ENCODE measurements around the gene HS6ST1.

Gene HS6ST1

DNA sequence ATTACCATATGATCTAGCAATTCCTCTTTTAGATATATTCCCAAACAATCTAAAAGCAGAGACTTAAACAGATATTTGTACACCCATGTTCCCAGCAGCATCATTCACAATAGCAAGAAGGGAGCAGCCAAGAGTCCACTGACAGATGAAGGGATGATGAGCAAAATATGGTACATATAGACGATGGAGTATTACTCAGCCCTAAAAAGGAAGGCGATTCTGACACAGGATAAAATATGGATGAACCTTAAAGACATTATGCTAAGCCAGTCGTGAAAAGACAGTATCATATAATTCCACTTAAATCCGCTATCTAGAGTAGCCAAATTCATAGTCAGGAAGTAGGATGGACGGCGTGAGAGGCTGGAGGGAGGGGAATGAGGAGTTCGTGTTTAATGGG is 20.4 kb downstream of the HS6ST1 start:
- no peak for DNase-seq

DNA sequence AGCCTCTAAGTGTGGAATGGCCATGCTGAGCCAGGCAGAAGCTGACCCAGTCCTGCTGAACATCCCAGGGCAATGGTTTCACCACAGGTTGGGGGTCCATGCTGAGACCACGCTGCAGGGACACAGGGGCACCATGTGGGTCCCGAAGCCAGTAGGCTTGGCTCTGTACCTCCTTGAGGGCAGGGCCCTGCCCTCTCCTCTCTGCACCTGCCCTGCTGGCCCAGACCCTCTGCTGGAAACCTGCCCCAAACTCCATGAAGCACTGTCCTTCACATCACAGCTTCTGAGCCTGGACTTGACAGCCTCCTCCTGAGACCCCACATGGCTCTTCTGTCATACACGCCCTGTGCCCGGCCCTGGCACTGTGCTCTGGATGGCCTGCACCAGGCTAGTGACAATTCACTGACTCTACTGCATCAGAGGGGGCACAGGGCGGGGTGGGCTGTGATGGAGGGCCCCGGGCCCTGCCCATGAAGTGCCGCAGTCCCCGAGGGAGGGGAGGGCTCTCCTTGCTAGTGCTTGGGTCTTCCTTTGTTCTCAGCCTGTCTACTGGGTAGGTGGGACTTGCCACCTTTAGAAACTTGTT is 24.7 kb downstream of the HS6ST1 start:
- DNase-seq = no peak

DNA sequence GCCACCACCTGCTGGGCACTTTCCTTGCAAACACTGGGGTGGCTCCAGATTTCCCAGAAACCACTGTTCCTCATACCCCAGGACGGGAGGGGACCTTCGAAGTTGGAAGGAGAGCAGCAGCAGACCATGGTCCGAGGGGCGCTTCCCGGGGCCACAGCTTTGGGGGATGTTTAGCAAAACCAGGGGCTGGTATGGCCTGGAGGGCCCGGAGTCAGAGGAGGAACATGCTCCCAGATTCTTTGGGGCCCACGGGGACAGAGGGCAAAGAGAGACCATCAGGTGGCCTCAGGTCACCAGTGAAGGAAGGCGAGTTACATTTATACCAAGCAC is 25.3 kb downstream of the HS6ST1 start:
- no peak for DNase-seq

DNA sequence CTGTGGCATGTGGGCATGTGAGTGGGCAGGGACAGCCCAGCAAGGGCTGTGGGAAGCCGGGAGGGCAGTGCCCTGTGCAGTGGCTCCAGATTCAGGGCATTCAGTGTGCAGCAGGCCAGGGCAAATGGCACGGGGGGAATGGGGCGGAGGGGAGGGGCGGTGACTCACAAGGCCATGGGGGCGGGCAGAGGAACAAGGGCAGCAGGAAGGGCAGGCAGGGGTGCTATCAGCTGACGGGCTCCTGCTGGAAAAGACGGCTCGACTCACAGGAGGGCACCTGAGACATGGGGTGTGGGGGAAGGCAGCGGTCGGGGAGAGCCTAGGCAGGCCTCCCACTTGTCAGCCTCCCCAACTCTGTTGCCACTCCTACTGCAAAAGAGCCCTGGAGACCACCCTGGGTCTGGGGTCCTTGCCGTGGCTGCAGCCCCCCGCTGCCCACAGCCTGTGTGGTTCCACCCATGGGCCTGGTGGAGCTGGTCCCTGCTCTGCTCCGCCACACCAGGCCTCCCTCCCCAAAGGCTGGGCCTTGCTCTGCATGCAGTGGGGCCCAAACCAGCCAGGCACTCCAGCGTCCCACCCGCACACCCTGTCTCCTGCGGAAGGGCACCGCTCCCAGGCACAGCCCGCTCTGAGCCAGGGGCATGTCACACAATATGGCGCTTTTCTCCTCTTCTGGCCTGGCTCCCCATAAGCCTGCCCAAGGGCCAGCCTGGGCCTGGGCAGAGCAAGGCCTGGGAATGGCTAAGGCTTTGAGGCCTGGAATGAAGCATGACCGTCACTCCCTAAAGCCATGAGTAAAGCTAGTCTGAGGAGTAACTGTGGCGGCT is 25.9 kb downstream of the HS6ST1 start:
- no peak for DNase-seq

DNA sequence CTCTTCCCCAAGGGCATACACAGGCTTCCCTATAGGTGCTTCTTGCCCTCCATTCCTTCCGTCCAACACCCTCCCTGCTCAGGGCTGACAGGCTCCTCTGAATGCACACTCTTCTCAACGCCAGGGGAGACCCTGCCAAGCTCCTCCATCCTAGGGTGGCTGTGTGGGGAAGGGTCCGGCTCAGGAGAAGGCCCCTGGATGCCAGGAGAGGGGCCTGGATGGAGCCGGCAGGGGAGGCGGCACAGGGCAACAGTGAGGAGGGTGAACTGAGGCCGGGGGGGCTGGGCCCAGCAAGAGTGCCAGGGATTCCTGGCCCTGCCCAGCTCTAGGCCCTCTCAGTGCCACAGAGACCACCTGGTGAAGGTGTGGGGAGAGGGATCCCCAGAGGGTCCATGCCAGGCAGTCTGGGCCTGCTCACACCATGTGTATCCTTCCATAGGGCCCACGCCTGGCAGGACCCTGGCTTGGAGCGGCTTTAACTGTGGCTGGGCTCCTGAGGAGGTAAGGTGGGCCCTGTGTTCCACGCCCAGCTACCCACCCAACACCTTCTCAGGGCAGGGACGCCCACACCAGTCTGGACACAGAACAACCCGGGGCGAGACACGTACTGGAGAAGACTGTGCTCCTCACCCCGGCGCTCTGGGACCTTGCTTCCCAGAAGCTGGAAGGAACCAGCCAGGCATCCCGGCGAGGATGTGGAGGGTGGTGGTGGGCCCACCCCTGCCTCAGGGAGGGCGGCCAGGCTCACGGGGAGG is 26.6 kb downstream of the HS6ST1 start:
- no peak for DNase-seq

DNA sequence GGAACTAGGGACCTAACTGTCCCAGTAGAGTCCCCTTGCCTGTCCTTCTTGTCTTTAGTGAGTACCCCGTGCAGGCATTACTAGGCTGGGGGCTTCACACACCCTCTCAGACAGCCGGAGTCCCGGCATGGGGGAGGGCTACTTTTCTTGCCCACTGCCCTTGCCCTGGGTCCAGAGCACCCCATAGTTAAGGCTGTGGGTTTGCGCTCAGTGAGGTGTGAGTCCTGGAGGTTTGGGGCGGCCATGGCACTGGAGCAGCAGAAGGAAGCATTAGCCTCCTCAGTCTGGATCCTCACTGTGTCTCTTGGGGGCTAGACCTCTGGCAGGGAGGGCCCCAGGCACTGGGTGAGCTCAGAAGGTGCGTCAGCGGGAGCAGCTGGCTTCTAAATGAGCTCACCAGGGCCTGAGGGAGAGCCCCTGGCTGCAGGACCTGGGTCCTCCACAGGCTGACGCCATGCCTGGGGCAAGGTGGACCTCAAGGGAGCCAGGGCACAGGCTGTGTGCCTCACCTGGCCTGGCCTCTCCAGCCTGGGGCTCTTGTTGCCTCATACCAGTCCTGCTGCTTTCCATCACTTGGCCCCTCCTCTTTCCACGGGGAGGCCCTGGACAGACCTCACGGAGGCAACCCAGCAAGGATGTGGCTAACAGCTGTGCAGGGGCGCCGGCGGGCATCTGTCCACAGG is 27.4 kb downstream of the HS6ST1 start:
- no peak for DNase-seq

DNA sequence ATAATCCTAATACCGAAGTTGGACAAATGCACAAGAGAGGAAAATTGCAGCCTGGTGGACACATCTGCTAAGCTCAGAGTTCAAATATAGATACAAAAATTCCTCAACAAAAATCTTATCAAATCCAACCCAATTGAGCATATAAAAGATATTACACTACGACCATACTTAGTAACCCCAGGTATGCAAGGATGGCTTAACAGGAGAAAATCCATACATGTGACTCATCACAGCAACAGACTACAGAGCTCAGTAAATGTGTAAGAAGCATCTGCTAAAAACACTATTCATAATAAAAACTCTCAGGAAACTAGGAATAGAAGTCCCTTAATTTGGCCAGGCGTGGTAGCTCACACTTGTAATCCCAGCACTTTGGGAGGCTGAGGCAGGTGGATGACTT is 28.3 kb downstream of the HS6ST1 start:
- DNase-seq = peak; percentile 25

DNA sequence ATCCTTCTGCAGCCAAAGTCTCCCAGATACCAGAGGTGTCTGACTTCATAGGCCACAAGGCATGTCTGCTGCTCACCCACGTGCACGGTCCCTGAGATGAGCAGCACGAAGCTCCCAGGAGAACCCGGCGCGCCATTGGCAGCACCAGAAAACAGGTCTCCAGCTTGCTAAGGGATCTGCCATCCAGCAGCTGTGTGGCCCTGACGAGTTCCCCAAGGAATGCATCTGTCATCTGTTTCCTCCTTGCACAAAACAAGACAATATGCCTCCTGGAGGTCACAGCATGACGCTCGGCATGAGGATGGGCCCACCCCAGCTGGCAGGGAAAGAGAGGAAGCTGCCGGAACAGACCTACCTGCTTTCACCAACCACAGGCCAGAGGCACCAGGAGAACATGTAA is 29.2 kb downstream of the HS6ST1 start:
- DNase-seq = no peak

DNA sequence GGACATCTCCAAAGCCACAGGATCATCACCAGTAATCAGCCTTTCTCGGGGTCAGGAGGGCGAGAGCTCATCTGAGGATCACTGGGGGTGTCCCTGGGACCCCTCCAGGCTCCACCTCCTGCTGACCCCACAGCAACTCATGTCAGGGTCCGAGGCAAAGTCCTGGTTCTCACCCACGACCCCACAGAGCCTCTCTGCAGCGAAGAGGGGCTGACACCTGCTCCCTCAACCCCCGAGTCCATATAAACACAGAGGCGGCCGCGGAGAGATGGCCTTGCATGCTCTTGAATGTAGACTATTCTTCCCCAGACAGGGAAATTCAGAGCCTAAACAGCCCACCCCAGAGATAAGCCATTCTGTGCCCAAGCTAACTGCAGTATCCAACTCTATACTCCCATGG is 29.9 kb downstream of the HS6ST1 start:
- no peak for DNase-seq

DNA sequence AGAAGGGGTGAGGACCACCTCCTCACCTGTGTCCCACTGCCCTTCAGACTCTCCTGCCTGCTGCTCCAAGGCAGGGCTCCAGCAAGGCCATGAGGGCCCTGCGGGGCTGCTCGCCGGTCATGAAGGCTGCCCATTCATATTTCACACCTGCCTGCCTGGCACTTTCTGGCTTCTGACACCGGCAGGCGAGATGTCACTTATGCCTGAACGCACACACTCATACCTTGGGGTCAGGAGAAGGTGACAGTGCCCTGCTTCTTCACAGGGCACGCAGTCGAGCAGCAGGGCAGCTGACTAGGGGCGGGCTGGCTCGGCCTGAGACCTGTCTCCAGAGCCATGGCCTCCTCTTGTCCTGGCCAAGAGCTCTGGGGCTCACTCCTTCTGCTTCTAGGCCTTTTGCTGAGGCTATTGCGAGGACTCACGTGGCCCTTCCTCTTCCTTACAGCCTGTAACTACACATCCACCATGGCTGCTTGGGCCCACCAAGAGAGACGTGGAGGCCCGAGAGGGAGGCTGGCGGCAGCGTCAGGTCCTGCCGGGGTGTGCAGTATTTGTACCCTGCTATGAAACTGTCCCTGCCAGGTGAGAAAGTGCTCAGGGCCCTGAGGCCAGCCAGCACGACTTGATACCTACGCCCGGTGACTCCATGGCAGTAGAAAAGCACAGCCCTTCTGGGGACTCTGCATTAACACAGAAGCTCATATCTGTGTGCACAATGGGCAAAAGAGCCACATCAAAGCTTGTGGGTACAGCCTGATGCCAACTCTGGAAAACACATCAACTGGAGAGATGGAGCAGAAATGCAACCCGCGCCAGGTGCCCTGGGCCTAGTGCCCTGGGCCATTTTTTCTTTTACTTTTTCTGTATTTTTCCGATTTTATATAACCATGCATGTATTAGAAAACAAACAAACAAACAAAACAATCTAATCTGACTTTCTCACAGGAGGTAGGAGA is 30.6 kb downstream of the HS6ST1 start:
- DNase-seq = no peak

DNA sequence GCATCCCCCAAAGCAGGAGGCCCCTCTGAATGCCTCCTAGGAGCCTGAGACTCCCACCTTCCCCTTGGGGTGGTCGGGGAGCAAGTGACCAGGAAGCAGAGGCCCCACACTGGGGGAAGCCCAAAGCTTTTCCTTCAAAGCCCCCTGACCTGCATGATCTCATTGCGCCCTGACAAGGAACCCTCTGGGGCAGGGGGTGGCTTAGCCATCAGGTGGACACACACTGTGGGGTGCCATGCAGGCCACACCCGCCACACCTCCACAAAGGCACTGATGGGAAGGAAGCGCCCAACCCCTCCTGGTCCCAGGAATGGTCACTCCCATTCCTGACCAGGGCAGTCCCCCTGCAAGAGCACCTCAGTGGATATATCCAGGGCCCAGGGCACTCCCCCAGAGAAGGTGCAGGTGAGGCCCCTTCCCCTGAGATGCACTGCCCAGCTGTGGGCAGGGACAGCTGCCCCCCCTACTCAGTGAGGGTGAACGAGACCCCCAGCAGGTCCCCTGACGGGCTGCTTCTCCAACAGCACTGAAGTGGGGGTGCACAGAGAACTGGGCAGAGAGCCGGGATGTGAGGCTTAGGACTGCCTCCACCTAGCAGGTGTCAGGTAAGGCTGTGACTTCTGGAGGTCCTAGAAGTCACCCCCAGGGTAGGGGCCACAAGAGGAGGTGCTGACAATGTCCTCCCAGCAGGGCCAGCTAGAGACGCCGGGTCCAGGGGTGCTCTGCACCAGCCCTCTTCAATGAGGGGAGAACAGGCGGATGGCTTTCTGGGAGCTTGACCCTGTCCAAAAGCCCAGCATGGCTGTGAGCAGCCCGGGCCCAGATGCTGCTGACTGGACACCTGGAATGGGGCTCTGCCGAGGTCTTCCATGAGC is 31.5 kb downstream of the HS6ST1 start:
- DNase-seq = no peak

DNA sequence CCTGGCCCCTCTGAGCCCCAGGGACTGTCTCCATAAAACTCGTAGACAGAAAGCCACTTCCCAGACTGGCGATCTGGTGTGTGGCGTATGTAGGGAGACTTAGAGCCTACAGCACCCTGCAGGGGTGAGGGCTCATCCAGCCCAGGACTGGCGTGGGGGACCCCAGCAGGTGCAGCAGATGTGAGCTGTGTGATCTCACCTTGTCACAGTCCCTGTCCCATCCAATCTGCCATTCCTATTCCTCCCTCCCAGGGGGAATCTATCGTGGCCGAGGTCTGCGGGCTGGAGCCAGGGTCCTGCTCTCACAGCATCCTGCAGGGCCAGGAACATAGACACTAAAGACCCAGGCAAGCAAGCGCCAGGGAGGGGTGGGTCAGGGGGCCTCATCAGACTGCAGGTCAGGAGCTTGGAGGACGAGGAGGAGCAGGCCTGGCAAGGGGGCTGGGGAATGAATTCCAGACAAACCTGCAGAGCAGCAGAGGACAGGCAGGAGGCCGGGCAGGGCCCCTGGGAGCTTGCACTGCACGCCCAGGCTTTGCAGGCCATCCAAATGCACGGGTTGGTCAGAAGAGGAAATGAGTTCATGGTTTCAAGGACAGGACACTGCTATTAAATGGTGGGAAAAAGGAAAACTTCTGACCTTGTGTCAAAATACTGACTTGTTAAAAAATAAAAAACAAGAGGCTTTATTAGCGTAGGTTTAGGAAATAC is 32.5 kb downstream of the HS6ST1 start:
- no peak for DNase-seq

DNA sequence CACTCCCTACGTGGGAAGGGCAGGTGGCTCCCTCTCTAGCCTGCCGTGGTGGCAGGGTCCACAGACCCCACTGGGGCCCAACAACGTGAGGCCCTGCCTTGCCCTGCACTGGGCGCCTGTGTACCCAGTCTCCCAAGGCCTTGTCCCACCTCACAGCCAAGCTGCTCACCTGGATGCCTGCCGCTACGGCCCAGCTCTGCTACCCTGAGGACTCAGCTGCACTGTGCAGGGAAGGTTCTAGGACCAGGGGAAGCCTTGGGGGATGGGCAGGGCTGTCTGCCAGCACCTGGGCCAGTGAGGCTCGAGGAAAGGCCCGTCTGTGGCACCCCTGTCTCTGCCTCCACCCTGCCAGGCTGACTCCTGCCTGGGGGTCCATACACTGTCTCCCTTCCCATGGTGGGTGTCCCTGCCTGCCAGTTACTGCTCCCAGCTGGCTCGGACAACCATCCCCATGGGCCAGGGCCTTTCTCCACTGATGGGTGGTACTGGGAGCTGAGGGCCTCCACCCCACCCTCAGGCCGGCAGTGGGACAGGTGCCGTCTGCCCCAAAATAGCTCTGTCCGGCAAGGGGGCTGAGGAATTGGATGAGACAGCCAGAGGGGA is 33.2 kb downstream of the HS6ST1 start:
- DNase-seq = no peak

DNA sequence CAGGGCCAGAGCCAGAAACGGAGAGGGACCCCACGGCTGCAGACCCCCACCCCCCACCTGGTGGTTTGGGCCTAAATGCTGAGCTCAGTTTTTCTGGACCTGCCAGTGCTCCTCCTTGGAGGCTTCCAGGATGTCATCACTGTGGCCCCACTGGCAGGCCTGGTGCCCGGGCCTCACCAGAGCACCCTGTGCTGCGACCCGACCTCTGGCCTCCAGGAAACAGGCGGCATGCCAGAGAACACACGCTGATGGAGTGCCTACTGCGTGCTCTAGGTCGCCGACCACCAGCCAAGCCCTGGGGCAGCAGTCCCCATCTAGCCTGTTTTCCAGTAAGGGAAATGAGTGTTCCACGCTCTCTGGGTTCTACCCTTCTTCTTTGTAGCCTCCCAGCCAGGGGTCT is 33.8 kb downstream of the HS6ST1 start:
- no peak for DNase-seq

DNA sequence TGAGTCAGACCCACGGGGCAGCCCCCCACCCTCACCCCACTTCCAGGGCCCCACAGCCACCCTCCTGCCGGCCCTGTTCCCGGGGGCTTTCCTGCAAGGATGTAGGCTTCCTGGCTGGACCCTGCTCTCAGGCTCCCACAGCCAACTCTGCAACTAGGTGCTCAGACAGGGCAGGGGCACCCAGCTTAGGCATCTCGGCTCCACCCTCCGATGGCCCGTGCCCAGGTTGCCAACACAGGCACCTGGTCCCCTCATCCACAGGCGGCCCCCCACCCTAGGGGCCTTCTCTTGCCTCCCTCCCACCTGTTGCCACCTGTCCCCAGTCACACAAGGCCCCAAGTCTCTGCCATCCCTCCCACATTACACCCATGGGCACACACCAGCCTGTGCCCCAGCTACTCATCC is 34.6 kb downstream of the HS6ST1 start:
- DNase-seq = no peak

DNA sequence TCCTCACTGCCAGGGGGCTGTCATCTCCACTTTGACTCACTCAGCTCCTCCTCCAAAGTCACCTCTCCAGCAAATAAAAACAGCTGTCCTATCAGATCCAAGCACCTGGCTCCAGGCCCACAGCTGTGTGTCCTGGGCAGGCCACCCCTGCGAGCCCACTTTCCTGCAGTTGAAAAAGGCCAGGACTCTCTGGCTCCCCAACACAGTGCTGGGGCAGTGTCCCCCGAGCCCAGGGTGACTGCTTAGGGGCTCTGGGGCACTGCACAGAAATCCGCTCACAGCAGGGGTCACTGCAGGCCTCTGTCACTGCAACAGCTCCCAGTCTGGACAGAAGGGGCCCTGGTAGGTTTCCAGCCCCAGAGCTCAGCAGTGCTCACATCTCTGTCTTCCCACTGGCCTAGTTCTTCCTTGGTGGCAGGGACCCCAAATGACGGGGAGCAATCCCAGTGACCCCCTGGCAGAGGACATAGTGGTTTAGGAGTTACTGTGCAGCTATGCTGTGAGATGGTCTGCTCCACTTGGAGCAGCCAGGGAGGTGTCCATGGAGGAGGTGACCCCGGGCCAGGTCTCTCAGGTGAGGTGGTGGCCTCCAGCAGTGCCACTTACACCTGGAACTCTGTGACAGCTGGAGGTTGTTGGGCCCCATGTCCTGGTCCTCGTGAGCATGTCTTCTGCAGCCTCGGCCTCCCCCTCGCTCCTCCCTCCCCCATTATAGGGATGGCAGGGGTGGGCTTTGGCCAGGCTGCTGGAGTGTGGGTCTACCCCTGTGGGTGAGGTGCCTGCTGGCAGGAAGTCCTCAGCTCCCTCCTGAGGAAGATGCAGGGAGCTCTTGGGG is 35.5 kb downstream of the HS6ST1 start:
- DNase-seq = no peak

DNA sequence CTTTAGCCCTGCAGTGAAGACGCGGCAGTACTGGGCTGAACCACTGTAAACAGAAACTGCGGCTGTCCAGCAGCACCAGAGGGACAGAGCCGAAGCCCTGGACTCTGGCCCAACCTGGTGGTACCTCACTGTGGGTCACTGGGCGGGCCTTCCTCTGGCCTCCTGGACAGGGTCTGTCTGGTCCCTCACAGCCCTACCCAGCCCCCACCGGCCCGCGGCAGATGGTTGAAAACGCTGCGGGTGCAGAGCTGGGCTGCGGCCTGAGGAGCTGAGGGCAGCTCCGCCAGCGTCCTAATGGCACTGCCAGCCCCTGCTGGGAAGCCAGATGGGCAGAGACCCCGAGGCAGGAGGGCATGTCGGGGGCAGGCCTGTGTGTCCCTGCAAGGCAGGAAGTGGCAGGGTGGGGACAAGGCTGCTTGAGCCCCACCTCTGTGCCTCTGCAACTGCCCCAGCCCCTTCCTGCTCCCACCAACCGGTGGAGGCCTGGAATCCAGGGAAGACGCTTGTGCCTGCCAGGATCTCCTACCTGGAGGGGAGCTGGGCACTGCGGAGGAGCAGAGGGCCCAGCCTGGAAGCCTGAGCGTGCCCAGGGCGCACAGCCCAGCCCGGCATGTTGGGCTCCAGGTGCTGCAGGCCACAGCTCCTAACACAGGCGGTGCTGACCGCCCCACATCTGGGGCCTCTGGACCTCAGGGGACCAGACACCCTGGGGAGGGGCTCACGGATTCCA is 36.3 kb downstream of the HS6ST1 start:
- no peak for DNase-seq

DNA sequence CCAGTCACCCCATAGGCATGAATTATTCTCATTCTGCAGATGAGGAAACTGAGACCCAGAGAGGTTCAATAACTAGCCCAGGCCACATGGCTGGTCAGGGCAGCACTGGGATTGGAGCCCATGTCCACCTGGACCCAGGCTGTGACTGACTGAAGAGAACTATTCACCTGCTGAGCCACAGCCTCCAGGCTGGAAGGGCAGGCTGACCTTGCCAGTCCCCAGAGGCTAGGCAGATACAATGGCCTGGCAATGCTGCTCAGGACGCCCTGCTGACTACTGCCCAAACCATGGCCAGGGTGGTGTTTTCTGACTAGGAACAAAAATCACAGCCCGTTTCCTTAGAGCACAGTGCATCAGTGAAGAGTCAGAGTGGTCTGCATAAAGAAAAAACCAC is 36.8 kb downstream of the HS6ST1 start:
- DNase-seq = no peak
